HG02678 (cell line): ENCODE measurements around the gene ESPL1.

ENCODE experiments used
- ATAC-seq: cut with Tn5 transposase; IDR thresholded peaks from one replicate; pipeline ENCODE4 v1.9.1; 2021; ENCODE audit warnings: mild to moderate bottlenecking, moderate library complexity; ENCODE audit not compliant: unreplicated experiment

ESPL1 gene

DNA sequence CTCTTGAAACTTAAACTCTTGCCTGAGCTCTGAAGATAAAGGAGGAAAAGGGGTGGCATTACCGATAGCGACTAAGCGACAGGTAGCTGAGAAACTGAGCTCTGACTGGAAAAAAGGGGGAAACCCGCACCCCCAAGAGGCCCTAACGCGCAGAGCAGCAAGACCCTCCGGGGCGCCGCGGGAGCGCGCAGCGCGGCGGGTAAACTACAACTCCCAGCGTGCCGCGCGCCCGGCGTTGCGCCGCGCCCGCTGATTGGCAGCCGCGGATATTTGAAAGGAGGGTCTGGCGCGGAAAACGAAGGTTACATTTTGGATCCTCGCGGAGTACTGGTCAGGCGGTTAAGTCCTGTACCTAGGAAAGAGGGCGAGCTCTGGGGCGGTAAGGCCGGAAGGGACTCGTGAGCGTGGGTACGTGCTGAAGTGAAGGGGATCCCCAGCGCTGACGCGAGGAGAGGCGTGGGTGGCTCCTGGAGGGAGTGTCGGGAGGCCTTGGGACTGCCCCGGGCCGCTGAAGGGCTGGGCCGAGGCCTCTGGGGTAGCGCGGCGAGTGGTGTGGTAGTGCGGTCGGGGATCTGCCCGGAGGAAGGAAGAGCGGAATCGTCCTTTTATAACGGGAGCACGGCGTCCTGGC, at the start of gene ESPL1:
TSS of gene ESPL1 (plus strand) at position 301 of the 631 bp plus-strand sequence. CDS start 468 bp downstream, outside the sequence.
- peak; percentile 83 for ATAC-seq

DNA sequence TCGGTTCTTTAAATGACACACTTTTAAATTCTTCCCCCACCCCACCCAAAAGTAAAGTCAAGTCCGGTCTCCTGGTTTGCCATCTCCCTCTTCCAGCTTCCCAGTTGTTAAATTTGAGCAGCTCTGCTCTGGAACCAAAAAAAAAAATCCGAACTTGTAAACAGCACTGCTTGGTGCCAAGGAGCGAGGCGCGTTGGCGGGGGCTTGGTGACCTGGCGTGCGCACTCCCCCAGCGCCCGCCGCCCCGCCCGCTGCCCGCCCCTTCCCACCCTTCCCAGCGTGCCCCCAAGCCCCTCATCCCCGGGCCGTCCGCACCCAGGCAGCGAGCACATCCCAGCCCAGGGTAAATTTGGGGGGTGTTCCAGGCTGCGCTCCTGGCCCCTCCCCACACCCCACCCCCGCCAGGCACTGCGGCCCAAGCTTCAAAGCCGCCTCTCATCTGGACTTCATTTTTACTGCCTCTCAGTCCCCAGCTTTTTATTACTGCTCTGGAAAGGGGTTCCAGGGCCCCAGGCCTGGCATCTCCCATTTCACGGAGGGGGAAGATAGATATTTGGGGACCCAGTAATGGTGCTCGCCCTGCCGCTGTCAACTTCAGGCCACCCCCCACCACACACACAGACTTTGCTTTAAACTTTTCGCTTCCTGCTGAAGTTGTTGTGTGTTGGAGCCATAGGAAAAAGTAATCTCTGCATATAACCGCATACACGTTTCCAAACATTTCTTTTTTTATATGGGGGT, 49.4 kb upstream of the ESPL1 start:
- no peak for ATAC-seq

DNA sequence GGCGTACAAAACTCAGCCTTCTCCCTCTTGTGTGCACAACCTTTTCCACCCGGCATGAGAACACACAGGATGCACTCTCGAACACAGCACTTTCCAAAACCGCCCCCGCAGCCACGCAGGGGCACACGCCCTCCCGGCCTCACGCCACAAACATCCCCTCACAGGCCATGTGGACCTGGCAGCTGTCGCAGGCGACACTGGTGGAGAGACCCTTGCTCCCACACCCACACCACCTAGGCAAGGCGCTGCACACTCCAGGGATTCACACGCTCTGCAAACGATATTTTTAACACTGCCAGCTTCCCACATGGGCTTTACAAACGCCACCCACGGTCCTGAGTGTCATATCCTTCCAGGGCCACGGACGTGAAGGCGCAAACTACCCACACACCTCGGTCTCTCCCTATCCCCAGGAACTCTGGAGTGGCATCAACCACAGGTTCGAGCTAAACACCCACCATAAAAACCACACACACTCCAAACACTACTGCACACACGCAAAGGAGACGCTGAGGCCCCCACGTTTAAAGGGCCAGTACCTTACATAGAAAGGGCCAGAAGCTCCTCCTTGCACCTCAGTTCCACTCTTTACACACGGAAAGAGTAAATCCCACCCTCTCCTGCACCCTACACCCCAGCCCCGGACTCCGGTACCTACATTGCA, 48.7 kb upstream of the ESPL1 start:
- peak; percentile 18 for ATAC-seq

DNA sequence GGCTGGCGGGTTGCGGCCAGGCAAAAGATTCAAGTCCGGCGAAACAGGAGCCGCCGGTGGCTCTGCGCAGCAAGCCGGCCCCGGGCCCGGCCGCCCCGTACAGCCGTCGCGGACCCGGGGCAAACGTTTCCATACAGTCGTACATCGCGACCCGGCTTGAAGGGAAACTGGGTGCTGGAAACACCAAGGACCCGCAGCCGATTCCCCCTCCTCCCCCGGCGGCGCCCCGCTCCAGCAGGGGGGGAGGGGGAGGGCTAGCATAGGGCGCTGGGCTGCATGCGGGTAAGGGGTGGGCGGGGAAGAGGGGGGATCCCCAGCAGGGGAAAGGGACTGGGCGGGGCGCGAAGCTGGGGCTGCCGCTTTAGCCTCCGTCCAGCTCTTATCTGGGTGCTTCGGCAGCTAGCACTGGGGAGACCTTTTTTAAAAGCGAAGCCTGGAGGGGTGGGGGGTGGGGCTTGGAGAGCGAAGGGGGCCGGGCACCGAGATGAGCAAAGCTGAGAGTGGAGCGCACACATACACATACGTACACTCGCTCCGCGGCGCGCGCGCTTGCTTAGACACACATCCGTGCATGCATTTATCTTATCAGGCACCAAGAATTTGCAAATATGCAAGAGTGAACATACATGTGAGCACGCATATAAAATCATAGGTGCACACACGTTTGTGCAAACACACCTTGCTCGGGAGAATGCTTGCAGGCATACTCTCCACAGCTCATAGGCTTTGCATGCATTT, 48.0 kb upstream of the ESPL1 start:
- ATAC-seq, result peak; percentile 30

DNA sequence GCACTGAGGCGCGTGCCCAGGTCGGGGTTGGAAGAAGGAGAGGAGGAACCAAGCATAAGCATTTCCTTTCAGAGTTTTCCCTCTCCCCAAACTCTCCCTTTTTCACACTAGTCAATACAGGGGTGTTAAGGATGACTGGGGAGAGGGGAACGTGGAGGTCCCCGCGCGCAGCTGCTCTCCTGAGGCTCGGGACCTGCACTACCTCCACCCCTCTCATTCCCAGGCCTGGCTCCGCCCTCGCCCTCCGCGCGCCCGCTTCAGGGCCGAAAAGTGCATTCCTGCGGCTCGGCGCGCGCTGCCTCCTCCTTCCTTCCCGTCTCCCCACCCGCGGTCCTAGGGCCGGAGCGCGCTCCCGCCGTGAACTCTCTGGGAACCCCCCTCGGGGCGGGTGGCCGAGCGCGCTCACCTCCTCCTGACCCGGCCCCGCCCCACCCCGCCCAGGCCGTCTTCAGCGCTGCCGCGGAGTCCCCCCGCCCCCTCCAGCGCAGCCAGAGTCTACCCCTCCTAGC, 47.4 kb upstream of the ESPL1 start:
- ATAC-seq, result peak; percentile 58

DNA sequence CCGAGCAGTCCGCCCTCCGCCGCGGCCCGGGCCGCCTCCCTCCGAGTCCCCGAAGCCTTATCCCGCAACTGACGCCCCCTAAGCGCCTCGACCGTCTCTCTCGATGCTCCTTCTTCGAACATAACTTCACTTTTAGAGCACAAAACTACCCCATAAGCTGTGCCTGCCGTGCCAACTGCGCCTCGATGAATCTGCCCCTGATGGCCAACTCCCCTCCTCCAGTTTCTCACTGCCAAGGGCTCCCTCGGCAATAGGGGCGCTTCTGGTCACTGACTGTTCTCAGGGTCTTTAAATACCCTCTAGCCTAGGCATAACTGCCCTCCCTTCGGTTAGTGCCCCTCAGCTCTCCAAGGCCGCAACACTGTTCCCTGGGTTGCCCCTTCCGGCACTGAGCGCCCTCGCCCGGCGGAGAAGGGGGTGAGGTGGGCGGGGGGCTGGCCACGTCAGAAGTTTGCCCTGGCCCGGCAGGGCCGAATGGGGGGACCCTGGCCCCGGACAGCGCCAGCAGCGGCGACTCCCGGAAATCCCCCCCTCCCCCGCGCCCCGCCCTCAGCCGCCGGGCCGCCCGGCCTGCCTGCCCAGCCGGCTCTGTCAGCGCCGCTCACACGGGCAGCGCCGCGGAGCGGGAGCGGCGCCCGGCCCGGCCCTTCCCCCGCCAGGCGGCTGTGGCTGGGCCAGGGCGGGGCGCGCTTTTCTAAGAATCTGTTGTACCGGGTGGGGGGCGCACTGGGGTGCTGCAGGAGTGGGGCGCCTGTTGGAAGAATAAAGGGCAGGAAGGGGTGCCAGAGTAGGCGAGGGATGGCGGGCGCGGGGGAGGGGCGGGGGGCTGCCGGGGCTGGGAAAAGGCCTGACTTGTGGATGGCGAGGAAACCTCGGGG, 46.7 kb upstream of the ESPL1 start:
- peak; percentile 34 for ATAC-seq

DNA sequence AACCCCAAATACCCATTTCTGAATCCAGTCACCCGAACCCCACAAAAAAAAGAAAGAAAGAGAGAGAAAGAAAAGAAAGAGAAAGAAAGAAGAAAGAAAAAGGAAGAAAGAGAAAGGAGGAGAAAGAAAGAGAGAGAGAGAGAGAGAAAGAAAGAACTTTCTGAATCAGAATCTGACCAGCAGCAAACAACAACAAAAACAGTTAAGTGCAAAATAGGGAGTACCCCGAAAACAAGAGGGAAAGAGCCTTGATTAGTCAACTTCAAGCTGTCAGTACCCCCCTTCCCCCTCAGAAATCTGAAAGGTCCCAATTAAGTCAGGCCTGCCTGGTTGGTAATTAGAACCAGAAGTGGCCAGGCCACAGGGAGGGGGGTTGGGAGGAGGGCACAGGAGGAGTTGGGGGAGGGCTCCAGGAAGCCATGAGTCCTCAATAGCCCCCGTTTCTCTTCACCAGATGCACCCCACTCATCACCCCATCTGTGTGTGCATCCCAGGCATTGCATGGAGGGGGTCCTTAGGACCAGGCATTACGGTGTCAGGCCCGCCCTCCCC, 45.9 kb upstream of the ESPL1 start:
- no peak for ATAC-seq

DNA sequence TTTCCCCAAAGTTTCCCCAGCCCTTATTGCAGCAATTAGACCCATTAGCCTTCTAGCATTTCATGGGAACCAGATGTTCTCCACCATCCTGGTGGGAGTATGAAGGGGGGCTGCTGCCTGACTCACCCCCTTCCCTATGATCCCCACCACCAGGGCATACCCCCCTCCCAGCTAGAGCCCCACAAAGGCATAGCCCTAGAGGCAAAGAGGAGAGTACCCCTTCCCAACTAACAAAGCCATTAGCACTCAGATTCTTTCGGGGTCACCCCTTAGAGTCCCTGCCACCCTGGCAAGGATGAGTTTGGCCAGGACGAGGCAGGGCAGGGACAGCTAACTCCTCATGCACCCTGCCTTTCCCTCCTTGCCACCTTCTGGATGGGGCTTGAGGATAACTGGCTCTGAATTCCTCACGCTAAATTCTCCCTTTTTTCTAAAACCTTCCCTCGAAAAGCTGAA, 45.3 kb upstream of the ESPL1 start:
- ATAC-seq, result no peak

DNA sequence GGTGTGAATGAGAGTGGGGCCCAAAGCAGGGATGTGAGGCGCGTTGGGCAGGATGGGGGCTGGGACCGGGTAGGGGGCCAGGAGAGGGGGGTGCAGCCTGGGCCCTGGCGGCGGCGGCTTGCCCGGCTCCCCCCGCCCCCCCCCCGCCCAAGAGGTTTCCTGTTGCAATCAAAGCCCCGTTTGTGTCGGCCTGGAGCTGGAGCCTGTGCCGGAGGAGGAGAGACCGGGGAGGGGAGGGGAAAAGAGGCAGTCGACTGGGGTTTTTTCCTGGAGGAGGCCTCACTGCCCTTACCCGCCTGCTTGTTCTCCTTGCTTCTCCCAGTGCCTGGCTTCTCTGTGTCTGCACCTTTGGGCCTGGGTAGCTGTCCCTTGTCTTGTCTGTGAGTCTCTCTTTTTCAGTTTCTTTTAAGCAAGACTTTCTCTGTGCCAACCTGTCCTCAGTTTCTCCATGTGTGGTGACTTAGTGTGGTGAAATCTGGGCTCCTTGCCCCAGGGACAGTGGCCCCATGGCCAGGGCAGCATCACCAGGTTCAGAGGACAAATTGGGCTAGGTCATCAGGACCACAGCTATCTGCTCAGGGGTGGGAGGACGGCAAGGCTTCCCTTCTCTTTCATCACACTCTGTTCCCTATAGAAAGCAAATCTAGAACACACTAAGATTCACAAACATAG, 44.6 kb upstream of the ESPL1 start:
- no peak for ATAC-seq

DNA sequence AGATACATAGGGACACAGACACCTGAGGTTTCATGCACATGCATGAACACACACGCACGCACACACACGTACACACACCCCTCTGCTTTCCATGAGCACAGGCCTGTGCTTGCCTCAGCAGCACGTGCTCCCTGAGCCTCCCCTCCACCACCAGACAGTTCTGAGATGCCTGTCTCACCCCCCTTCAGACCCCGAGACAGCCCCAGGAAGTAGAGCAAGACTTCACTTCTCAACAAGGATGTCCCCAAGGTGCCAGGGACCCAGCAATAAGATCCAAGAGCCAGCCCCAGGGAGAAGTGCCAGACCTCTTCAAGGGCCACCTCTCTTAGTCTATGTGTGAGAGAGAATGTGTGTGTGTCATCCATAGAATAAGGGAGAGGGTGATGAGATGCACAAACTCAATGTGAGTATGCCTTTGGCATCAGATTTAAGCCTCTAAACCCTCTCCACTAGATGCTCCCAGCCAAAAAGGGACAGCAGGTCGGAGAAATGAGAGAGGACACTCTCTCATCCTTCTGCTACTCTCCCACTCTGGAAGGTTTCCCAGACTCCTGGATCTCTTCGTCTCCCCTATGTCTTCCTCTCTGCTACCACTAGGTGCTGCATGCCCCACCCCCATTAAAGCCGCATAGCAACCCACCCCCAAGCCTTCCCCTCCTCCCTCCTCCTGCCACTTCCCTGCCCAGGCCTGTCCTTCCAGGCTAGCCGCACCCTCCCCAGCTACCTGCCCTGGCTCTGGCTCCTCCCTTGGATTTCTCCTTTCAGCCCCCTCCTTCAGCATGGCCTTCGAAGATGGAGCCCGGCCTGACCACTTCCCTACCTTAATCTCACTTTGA, 43.8 kb upstream of the ESPL1 start:
- ATAC-seq, result no peak

DNA sequence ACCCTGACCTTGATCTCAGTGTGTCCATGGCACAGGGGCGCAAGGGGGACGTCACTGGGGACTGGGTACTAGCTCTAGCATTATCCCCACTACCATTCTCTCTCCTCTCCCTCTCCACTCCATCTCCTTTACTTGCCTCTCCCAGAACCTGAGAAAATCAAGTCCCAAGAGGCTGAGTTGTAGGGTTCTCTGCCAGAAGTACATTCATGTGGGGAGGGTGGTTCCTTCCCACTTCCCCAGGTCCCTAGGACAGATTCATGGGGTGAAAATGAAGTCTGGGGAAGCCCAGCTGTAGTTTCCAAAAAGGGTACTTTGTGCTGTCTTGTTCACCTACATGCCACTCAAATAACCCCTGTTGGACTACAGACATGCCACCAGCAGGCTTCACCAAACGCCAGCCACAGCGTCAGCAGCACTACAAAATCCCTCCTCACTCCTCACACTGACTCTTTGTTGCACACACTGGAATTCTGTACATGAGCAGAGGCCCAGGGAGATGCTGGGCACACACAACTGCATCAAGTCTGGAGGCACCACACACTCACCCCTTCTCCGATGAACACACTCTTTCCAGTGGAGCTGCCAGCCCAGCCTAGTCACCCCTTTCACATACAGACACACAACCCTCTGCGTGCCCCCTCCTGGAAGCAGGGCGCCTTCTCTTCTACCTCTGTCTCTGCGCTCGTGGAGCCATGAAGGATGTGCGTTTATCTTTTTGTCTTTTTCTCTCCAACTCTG, 43.0 kb upstream of the ESPL1 start:
- no peak for ATAC-seq

DNA sequence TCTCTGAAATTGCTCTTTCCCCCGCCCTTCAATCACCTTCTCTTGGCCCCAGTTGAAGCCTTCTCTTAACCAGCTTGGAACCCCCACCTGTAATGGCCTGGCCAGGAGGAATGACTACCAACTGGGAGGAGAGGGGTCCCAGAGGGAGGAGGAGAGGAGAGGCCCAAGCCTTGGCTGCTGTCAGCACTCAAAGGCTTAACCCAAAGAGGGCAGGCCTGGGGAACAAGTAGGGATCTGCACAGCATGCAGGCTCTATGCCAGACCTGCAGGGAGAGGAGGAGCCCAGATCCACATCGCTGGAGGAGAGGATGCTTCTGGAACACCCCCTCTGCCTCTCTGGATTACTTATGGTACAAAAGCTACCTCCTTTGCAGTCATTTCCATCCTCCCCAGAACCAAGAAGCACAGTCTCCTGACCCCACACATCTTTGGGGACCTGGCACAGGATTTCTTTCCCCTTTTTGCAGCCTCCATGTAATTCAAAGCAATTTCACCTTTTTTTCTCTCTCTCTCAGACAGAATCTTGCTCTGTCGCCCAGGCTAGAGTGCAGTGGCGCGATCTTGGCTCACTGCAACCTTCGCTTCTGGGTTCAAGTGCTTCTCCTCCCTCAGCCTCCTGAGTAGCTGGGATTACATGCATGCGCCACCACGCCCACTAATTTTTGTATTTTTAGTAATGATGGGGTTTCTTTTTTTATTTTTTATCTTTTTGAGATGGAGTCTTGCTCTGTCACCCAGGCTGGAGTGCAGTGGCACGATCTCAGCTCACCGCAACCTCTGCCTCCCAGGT, 42.3 kb upstream of the ESPL1 start:
- no peak for ATAC-seq

DNA sequence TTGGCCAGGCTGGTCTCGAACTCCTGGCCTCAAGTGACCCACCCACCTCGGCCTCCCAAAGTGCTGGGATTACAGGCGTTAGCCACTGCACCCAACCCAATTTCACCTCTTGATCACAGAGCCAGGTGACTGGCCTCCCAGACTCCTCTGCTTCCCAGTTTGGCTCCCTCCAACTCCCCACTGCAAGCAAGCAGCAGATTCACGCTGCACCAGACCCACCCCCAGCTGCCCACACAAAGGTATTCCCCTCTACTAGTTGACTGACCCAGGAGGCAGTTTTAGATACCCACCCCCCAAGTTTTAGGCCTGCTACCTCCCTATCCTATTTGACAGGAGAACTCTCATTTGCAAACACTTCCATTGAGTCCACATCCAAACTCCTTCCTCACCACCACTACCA, 41.3 kb upstream of the ESPL1 start:
- ATAC-seq, result no peak

DNA sequence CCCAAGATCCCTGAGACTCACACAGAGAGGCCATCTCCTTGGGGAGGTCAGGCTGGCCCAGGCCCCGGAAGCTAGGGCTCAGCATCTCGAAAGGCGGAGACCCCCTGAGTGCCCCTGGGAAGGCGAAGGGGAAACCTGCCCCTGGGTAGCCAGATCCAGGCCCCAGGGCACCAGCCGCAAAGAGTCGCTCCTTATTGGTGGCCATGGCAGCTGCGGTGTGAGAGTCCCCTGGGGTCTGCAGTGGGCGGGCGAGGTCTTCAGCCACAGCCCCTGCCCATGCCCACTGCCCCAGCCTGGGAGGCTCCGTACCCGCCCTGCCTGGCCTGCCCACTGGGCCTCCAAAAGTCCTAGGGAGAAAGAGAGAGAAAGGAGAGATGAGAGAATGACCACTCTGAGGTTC, 40.8 kb upstream of the ESPL1 start:
- ATAC-seq, result no peak

DNA sequence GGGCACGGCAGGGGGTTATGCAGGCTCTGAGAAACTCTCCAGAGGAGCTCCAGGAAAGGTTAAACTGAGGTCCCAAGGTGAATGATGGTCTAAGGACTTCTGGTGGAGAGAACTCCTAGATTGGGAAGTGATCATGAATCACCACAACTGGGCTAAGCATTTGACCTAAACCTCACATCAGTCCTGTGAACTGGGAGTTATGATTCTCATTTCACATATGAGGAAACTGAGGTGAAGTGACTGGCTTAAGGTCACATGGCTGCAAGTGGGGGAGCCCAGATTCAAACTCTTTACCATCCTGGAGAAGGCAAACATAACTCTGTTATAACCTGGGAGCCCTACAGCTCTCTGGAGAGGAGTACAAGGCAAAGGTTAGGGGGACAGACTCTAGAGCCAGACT, 40.3 kb upstream of the ESPL1 start:
- no peak for ATAC-seq

DNA sequence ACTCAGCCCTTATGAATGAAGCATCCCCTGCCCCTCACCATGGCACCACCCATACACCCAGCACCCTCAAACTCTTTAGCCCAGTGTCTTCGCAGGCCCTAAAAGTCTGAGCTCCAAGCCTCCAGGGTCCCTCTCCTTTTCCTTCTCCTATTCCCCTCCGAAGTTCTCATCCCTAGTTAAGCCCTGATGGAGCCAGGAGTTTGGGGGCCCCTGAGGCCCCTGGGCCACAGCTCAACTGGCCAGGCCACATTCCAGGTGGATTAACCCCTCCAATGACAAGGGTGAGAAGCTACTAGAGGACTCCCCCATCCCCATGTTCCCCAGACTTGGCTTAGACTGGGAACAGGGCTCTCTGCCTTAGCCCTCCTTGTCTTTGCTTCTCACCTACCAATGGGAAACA, 38.6 kb upstream of the ESPL1 start:
- ATAC-seq, result no peak
